ENCODE results near the gene GADD45GIP1. TPM values are rescaled to one million over a fixed set of nuclear protein-coding genes. Genes with fewer than 3 reads are reported as not detected.

Gene GADD45GIP1
- total and polyA plus RNA-seq, 2 donors (not counting 1 experiment from before 2014, with no cell fraction given) = 19.5 to 19.7 TPM

- H2AFZ ChIP-seq (ENCODE audit: low read length) = no peak overlapping the region
- no peak for DNase-seq (ENCODE audit: low read depth in 2 of 2)
Observed at GRCh38 chr19:12975221-12975741, 18.3 kb upstream of the GADD45GIP1 start.

GRCh38 chr19:12974301-12975220 is 17.5 kb upstream of the GADD45GIP1 start:
- Histone ChIP-seq H3K36me3 (ENCODE audit: control insufficient read depth, insufficient read depth, low read length) (no peaks in the 10 kb centered on the region), H3K4me2 (ENCODE audit: extremely low read depth, insufficient read depth, low read length) (no peak overlapping the region), H3K4me3 (replicated peaks in 1 of 4; ENCODE audit: control extremely low read depth in 1 of 4, insufficient read depth in 1 of 4, low read depth in 3 of 4, low read length in 4 of 4) (no peak overlapping the region), H3K27me3 (ENCODE audit: control insufficient read depth, insufficient read depth, low read length) (no peaks in the 10 kb centered on the region), H3K27ac (ENCODE audit: insufficient read depth, low read length) (no peak overlapping the region), H4K20me1 (ENCODE audit: control insufficient read depth, extremely low read depth, insufficient read depth, low read length) (no peaks in the 10 kb centered on the region), H2AFZ (ENCODE audit: low read length) (no peak overlapping the region), H3K9ac (ENCODE audit: insufficient read depth, low read length) (no peak overlapping the region), H3K4me1 (ENCODE audit: control insufficient read depth, extremely low read depth, insufficient read depth, low read length) (no peaks in the 10 kb centered on the region), H3K9me3 (ENCODE audit: control insufficient read depth, insufficient read depth, low read depth, low read length) (no peaks in the 10 kb centered on the region), H3K79me2 (ENCODE audit: control insufficient read depth, insufficient read depth, low read length) (no peaks in the 10 kb centered on the region)
- no peak for TF ChIP-seq CTCF (conservative IDR thresholded peaks at IDR 0.05 in 1 of 2, IDR thresholded peaks at IDR 0.05 in 1 of 2; ENCODE audit: low read depth in 1 of 2, low read length in 2 of 2)
- no peak for TF ChIP-seq EZH2 (IDR thresholded peaks at IDR 0.05; ENCODE audit: low read length, missing control alignments)
- no peak for DNase-seq (ENCODE audit: low read depth in 2 of 2)

More at GRCh38 chr19:12975221-12975741, 18.3 kb upstream of the GADD45GIP1 start:
- Histone ChIP-seq H3K4me3 (replicated peaks in 1 of 4; ENCODE audit: control extremely low read depth in 1 of 4, insufficient read depth in 1 of 4, low read depth in 3 of 4, low read length in 4 of 4) (no peak overlapping the region), H3K36me3 (ENCODE audit: control insufficient read depth, insufficient read depth, low read length) (no peaks in the 10 kb centered on the region), H3K4me2 (ENCODE audit: extremely low read depth, insufficient read depth, low read length) (no peak overlapping the region), H3K9ac (ENCODE audit: insufficient read depth, low read length) (no peak overlapping the region), H3K27ac (ENCODE audit: insufficient read depth, low read length) (no peak overlapping the region), H3K4me1 (ENCODE audit: control insufficient read depth, extremely low read depth, insufficient read depth, low read length) (no peaks in the 10 kb centered on the region), H4K20me1 (ENCODE audit: control insufficient read depth, extremely low read depth, insufficient read depth, low read length) (no peaks in the 10 kb centered on the region), H3K9me3 (ENCODE audit: control insufficient read depth, insufficient read depth, low read depth, low read length) (no peaks in the 10 kb centered on the region), H3K27me3 (ENCODE audit: control insufficient read depth, insufficient read depth, low read length) (no peaks in the 10 kb centered on the region), H3K79me2 (ENCODE audit: control insufficient read depth, insufficient read depth, low read length) (no peaks in the 10 kb centered on the region)
- no peak for TF ChIP-seq CTCF (conservative IDR thresholded peaks at IDR 0.05 in 1 of 2, IDR thresholded peaks at IDR 0.05 in 1 of 2; ENCODE audit: low read depth in 1 of 2, low read length in 2 of 2)
- TF ChIP-seq EZH2 (IDR thresholded peaks at IDR 0.05; ENCODE audit: low read length, missing control alignments) = no peak

GRCh38 chr19:12973236-12973635 is 16.2 kb upstream of the GADD45GIP1 start:
- Histone ChIP-seq H3K79me2 (ENCODE audit: control insufficient read depth, insufficient read depth, low read length) (no peaks in the 10 kb centered on the region), H3K4me3 (replicated peaks in 1 of 4; ENCODE audit: control extremely low read depth in 1 of 4, insufficient read depth in 1 of 4, low read depth in 3 of 4, low read length in 4 of 4) (no peak overlapping the region), H3K9ac (ENCODE audit: insufficient read depth, low read length) (no peak overlapping the region), H3K4me2 (ENCODE audit: extremely low read depth, insufficient read depth, low read length) (no peak overlapping the region), H2AFZ (ENCODE audit: low read length) (no peak overlapping the region), H3K27ac (ENCODE audit: insufficient read depth, low read length) (no peak overlapping the region), H3K27me3 (ENCODE audit: control insufficient read depth, insufficient read depth, low read length) (no peaks in the 10 kb centered on the region), H3K36me3 (ENCODE audit: control insufficient read depth, insufficient read depth, low read length) (no peaks in the 10 kb centered on the region), H4K20me1 (ENCODE audit: control insufficient read depth, extremely low read depth, insufficient read depth, low read length) (no peaks in the 10 kb centered on the region), H3K4me1 (ENCODE audit: control insufficient read depth, extremely low read depth, insufficient read depth, low read length) (no peaks in the 10 kb centered on the region), H3K9me3 (ENCODE audit: control insufficient read depth, insufficient read depth, low read depth, low read length) (no peaks in the 10 kb centered on the region)
- DNase-seq (ENCODE audit: low read depth in 2 of 2) = no peak
- TF ChIP-seq CTCF (conservative IDR thresholded peaks at IDR 0.05 in 1 of 2, IDR thresholded peaks at IDR 0.05 in 1 of 2; ENCODE audit: low read depth in 1 of 2, low read length in 2 of 2) (no peak), EZH2 (IDR thresholded peaks at IDR 0.05; ENCODE audit: low read length, missing control alignments) (no peak)
